ENCODE measurements around the gene RAB26. TPM values are rescaled to one million over a fixed set of nuclear protein-coding genes. Genes with fewer than 3 reads are reported as not detected.
"Not testable (repeated sequence)": the region's sequence is repeated elsewhere in the genome, so short reads cannot be mapped to it uniquely, and the experiment has no call there.

RAB26 gene
- total RNA-seq, 6 donors from 2014 or later: 0.30 to 6.8 (median 0.85) TPM; not detected in 2

- WGBS, 2 donors: 96 to 100% methylated on average over 3 to 11 of the region's 17 CpGs
- Histone ChIP-seq H3K4me1 (peaks cover 42 to 60% (median 49%) of the 10 kb centered on the region in 4 donors), H3K27ac (peak overlapping the region; percentile 47 to 91 (median 88)), H3K27me3 (no peaks in the 10 kb centered on the region), H3K4me3 (no peak overlapping the region), H3K36me3 (peaks cover 0 to 1% (median 0%) of the 10 kb centered on the region in 4 donors), H3K9me3 (no peaks in the 10 kb centered on the region)
- TF ChIP-seq, protein P1, sequence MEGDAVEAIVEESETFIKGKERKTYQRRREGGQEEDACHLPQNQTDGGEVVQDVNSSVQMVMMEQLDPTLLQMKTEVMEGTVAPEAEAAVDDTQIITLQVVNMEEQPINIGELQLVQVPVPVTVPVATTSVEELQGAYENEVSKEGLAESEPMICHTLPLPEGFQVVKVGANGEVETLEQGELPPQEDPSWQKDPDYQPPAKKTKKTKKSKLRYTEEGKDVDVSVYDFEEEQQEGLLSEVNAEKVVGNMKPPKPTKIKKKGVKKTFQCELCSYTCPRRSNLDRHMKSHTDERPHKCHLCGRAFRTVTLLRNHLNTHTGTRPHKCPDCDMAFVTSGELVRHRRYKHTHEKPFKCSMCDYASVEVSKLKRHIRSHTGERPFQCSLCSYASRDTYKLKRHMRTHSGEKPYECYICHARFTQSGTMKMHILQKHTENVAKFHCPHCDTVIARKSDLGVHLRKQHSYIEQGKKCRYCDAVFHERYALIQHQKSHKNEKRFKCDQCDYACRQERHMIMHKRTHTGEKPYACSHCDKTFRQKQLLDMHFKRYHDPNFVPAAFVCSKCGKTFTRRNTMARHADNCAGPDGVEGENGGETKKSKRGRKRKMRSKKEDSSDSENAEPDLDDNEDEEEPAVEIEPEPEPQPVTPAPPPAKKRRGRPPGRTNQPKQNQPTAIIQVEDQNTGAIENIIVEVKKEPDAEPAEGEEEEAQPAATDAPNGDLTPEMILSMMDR (IDR thresholded peaks at IDR 0.05): no peak
- TF ChIP-seq EP300 (IDR thresholded peaks at IDR 0.05) (no peak), POLR2AphosphoS5 (IDR thresholded peaks at IDR 0.05) (no peak), POLR2A (IDR thresholded peaks at IDR 0.05) (no peak)
- ATAC-seq (ENCODE audit: low FRiP score in 2 of 2) (no peak), DNase-seq (peak in 1 of 2 donors; percentile 70)
Observed at GRCh38 chr16:2122429-2122828, 26.0 kb upstream of the RAB26 start.

DNA sequence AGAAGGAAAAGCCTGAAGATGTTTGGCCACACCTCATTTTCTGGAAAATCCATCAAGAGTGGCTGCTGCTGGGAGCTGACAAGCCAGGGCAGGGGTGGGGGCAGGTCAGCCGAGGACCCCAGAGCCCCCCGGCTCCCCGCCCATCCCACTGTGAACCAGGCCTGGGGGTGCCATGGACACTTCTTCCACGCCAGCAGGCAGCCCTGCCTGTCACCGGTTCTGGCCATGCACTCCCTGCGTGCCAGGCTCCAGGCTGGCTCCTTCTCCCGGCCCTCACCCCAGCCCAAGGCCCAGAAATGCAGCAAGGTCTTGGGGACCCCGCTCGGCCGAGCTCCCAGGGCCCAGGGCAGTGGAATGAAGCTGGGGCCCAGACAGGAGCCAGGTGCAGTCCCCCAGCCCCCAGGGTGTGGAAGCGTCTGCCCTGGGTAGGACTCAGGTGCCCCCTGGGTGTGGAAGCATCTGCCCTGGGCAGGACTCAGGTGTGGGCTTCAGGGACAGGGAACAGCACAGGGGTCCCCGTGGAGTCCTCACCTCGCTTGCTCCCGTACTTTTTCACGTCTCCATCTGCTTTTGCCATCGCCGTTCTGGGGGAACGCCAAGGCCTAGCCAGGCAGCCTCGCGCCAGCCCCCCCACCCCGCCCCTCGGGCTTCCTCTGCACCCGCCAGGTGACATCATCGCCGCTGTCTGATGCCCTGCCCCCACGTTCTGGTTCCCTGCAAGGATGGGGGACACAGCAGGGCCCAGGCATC is 25.3 kb upstream of the RAB26 start:
- Histone ChIP-seq H3K27ac (peak overlapping the region; percentile 47 to 91 (median 88)), H3K4me1 (peaks cover 42 to 63% (median 51%) of the 10 kb centered on the region in 4 donors)
- not testable (repeated sequence) for H3K9me3 ChIP-seq, H3K4me3 ChIP-seq, H3K36me3 ChIP-seq, H3K27me3 ChIP-seq
- DNase-seq (peak in 1 of 2 donors; percentile 60), ATAC-seq (ENCODE audit: low FRiP score in 2 of 2) (peak; percentile 1 to 9)
- WGBS, 2 donors: 66 to 81% methylated on average over 10 to 19 of the region's 26 CpGs

DNA sequence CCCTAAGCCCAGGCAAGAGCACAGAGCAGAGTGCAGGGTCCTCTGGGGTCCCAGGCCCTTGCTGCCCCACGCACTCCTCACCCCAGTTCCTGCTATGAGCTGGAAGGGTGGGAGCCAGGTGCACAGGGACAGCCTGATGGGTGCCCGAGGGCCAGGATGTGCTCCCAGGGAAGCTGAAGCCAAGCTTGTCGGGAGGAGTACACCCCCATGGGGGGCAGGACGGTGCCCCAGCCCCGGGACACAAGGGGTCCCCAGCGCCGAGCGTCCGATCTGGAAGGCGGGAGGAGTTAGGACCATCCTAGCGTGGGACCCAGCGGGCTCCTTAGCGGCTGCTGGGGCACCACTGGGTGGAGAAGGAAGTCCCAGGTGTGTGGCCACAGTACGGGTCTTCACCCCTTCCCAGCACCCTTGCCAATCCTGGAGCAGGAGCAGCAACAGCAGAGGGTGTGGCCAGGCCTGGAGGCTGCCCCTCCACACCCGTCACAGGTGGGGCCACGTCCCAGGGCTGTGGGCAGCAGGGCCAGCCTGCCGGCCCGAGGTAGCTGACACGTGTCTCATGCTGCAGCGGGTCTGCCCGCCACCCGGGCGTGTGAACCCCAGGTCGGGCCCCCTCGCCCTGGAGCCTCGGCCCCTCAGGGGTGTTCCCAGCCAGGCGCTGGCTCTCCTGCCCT is 24.6 kb upstream of the RAB26 start:
- DNase-seq: peak in 1 of 2 donors; percentile 72
- ATAC-seq (ENCODE audit: low FRiP score in 2 of 2): peak; percentile 1 to 7
- H3K27me3 ChIP-seq, H3K36me3 ChIP-seq, H3K9me3 ChIP-seq: not testable (repeated sequence)
- peak overlapping the region in 1 of 4 donors; percentile 38 for H3K4me3 ChIP-seq
- WGBS, 2 donors: 13 to 64% methylated on average over 7 to 9 of the region's 27 CpGs
- peak overlapping the region; percentile 86 to 91 (median 88) for H3K27ac ChIP-seq
- peaks cover 49 to 70% (median 58%) of the 10 kb centered on the region in 4 donors for H3K4me1 ChIP-seq

- H3K36me3 ChIP-seq, H3K27me3 ChIP-seq, H3K9me3 ChIP-seq: not testable (repeated sequence)
- ATAC-seq (ENCODE audit: low FRiP score in 2 of 2) (peak in 1 of 2 donors; percentile 29), DNase-seq (peak in 1 of 2 donors; percentile 80)
- H3K27ac ChIP-seq: peak overlapping the region; percentile 86 to 91 (median 88)
- H3K4me1 ChIP-seq: peaks cover 49 to 72% (median 59%) of the 10 kb centered on the region in 4 donors
- peak overlapping the region in 2 of 4 donors; percentile 25 to 38 for H3K4me3 ChIP-seq
- WGBS, 2 donors: 25 to 29% methylated on average over 6 to 8 of the region's 11 CpGs
Observed at GRCh38 chr16:2124377-2124693, 24.1 kb upstream of the RAB26 start.

DNA sequence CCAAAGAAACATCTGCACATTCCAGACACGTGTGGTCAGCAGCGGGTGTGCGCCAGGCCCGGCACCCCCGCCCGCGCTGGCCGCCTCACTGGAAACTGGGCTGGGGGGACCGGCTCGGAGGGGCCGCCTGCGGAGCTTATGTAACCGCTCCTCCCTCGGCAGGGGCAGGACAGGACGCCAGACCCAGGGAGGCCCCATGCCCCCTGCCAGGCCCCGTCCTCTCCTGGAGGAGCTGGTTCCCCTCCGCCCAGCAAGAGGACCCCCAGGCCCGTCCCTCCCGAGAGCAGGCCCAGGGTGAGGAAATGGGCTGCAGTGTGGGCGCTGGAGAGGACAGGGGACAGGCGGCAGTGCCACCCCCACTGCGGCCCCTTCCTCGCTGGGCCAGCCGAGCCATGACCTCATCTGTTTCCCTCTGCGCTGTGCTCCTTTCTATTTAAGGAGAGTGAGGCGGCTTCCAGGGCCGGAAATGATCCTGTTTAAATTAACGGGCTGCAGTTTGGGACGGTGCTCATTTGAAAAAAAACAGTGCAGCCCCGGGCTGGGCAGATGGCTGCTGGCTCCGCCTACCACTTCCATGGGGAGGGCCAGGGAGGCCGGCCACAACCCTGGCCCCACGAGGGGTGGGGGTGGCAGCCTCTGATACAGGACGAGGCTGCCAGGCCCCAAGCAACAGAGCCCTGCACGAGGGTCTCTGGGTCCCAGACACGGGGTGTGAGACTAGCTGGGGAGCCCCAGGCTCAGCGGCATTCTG is 23.6 kb upstream of the RAB26 start:
- not testable (repeated sequence) for H3K36me3 ChIP-seq, H3K27me3 ChIP-seq, H3K9me3 ChIP-seq
- DNase-seq: peak; percentile 61 to 89
- peak; percentile 52 to 72 for ATAC-seq (ENCODE audit: low FRiP score in 2 of 2)
- H3K4me3 ChIP-seq: peak overlapping the region in 2 of 4 donors; percentile 25 to 38
- peak overlapping the region; percentile 86 to 91 (median 88) for H3K27ac ChIP-seq
- peak in 1 of 4 donors; percentile 37 for TF ChIP-seq POLR2A (IDR thresholded peaks at IDR 0.05)
- TF ChIP-seq POLR2AphosphoS5 (IDR thresholded peaks at IDR 0.05): peak; percentile 21 to 70
- TF ChIP-seq EP300 (IDR thresholded peaks at IDR 0.05): peak in 1 of 4 donors; percentile 13
- 0 to 2% methylated on average over 1 to 14 of the region's 37 CpGs for WGBS, 2 donors
- H3K4me1 ChIP-seq: peaks cover 49 to 72% (median 59%) of the 10 kb centered on the region in 4 donors

GRCh38 chr16:2125609-2126008 is 22.8 kb upstream of the RAB26 start:
- 43% methylated on average over 11 of the region's 11 CpGs; no CpG with 5 or more reads in 1 of the 2 donors for WGBS, 2 donors
- not testable (repeated sequence) for ATAC-seq (ENCODE audit: low FRiP score in 2 of 2); DNase-seq; H3K27me3 ChIP-seq; H3K36me3 ChIP-seq; H3K9me3 ChIP-seq
- Histone ChIP-seq H3K4me3 (peak overlapping the region in 2 of 4 donors; percentile 25 to 38), H3K4me1 (peaks cover 49 to 78% (median 58%) of the 10 kb centered on the region in 4 donors), H3K27ac (peak overlapping the region; percentile 86 to 91 (median 88))

DNA sequence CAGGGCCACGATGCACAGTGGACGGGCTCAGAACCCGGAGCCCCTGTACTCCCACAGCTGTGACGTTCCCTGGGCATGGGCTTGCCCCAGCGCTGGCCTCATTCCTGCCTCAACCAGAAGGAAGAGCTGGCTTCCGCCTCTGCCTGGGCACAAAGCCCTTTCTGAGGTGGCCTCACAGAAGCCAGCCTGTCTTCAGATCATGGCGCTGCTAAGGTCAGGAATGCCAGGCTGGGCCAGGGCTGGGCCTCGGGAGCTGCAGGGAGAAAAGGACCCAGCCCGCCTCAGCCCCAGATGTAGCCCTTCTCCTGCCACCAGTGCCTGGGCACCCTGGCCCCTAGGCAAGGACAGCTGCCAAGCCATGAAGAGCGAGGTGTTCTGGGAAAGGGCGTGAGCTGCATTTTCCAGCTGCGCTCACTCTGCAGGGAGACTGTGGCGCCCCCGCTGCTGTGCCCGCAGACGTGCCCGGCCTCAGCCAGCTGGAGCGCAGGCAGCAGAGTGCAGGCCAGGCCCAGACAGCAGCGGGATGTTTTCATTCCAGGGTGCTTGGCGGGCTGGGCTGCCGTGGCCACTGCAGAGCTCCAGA is 22.2 kb upstream of the RAB26 start:
- not testable (repeated sequence) for H3K4me3 ChIP-seq; H3K27me3 ChIP-seq; H3K9me3 ChIP-seq; H3K36me3 ChIP-seq; ATAC-seq (ENCODE audit: low FRiP score in 2 of 2)
- Histone ChIP-seq H3K4me1 (peaks cover 49 to 75% (median 58%) of the 10 kb centered on the region in 4 donors), H3K27ac (peak overlapping the region; percentile 60 to 91 (median 88))
- peak in 1 of 2 donors; percentile 42 for TF ChIP-seq POLR2AphosphoS5 (IDR thresholded peaks at IDR 0.05)
- 60% methylated on average over 16 of the region's 21 CpGs; no CpG with 5 or more reads in 1 of the 2 donors for WGBS, 2 donors
- DNase-seq: peak in 1 of 2 donors; percentile 82

GRCh38 chr16:2126928-2127556 is 21.4 kb upstream of the RAB26 start:
- not testable (repeated sequence) for H3K36me3 ChIP-seq; ATAC-seq (ENCODE audit: low FRiP score in 2 of 2); H3K9me3 ChIP-seq; H3K27me3 ChIP-seq; H3K4me3 ChIP-seq
- WGBS, 2 donors: 65 to 85% methylated on average over 22 to 26 of the region's 31 CpGs
- peak overlapping the region; percentile 60 to 91 (median 88) for H3K27ac ChIP-seq
- peak in 1 of 2 donors; percentile 86 for DNase-seq
- H3K4me1 ChIP-seq: peaks cover 49 to 67% (median 55%) of the 10 kb centered on the region in 4 donors
